Choroid plexus epithelial cell (primary cell): ENCODE results near the gene PRKAR2B.
A peak's percentile ranks its signal among the peaks of the same experiment; 100 is the strongest.

Experiments
- DNase-seq: peaks from one replicate; pipeline ENCODE4 v3.0.0-alpha.2; 2010; ENCODE audit warnings: low read depth
- H3K4me3 ChIP-seq: 2 replicates; pipeline ENCODE4 v1.5.1; 2011; ENCODE audit warnings: low read depth, mild to moderate bottlenecking, control low read depth, low read length, moderate library complexity
- CTCF ChIP-seq: conservative IDR thresholded peaks from 2 replicates; pipeline ENCODE4 v1.5.1; 2011; ENCODE audit warnings: low read depth, mild to moderate bottlenecking, control low read depth, inconsistent platforms, low read length, moderate library complexity

The PRKAR2B gene

DNA sequence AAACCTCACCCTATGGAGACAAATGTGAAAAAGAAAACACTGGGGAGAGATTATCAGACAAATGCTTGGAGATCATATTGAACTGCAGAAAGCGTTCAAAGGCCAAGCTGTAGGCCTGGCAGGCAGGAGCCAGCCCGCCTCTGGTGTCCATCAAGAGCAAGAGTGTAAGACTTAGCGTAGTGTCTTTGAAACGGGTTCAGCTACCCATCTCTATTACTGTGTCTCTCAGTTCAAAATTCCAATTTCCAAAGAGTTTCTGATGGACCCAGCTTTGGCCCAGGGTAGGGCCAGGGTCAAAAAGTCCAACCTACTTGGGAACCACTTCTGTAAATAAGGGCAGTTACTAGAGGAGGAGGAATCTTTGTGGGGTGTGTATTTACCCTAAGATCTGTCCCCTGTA is 78.9 kb downstream of the PRKAR2B start:
- DNase-seq: no peak
- no peak for TF ChIP-seq CTCF
- no peak overlapping the region for H3K4me3 ChIP-seq

DNA sequence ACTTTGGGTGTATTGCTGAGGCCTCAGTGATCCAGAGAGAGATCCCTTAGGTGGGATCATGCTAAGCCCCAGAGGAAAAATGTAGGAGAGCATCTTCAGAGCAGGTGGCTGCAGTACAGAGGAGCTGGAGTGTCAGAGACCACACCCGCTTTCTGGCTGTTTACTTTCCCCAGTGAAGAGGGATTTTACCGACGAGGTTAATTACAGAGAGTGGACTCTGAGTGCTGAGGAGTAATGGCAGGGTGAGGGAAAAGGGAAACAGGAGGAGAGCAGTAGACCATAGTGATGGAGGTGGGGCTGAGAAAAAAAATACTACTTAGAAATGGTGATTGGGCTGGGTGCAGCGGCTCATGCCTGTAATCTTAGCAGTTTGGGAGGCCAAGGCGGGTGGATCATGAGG is 81.0 kb downstream of the PRKAR2B start:
- no peak for TF ChIP-seq CTCF
- no peak overlapping the region for H3K4me3 ChIP-seq
- no peak for DNase-seq

DNA sequence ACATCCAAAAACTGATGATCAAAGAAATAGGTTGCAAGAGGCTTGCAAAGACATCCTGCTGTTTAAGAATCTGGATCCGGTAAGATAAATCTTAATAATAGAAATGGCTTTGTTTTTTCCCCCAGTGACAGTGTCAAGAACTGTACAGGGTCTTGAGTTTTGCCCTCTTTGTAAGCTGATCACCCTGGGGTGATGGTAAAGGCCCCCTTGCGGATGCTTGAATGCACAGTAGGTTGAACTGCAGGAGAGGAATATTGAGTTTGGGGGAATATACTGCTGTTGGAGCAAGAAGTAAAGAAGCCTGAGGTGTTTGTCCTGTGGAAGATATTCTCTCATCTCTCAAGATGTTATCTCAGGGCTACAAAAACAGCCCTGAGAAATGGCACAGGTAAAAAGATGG is 83.7 kb downstream of the PRKAR2B start:
- no peak for DNase-seq
- no peak for TF ChIP-seq CTCF
- no peak overlapping the region for H3K4me3 ChIP-seq

DNA sequence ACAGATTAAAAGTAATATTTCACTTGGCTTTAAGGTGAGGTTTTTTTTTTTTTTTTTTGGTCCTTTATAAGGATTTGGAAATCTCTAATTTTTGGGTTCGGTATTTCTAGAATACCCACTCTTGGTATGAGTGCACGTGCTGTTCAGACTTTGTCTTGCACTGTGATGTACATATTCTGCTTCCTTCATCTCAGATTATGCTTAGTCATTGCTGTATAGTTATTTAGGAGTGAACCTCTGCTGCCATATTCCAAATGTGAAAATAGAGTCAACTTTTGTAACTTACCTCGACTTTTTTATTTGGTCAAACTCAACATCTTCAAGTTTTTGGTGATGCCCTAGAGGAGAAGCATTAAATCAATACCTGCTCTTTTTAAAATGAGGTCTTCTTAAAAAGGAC is 84.2 kb downstream of the PRKAR2B start:
- no peak overlapping the region for H3K4me3 ChIP-seq
- no peak for DNase-seq
- TF ChIP-seq CTCF: no peak

- TF ChIP-seq CTCF: peak; percentile 40
- H3K4me3 ChIP-seq: no peak overlapping the region
- DNase-seq: peak; percentile 59
Measured at GRCh38 chr7:107130487-107131220, 86.1 kb downstream of the PRKAR2B start.

DNA sequence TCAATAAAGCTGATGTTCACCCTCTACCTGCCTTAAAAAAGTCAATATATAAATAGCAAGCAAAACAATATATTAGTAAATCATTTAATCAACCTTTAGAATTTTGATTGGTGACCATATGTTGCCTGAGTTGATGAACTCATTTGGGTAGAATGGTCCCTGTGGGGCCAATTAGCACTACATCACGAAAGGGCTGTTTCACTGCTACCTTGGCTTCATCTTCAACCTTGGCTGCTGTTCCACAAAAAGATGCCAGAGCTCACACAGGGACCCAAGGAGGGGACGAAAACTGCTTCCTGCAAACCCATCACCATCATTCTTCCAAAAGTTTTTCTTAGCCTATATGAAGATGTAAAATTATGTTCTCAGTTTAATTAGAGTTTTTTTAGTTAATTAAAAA is 88.9 kb downstream of the PRKAR2B start:
- TF ChIP-seq CTCF: no peak
- no peak for DNase-seq
- no peak overlapping the region for H3K4me3 ChIP-seq
